Measurements from ENCODE around the gene FAM107A. TPM values are rescaled to one million over a fixed set of nuclear protein-coding genes. Genes with fewer than 3 reads are reported as not detected.
A peak's percentile ranks its signal among the peaks of the same experiment; 100 is the strongest.

Gene FAM107A
- total and polyA plus RNA-seq, 2 of the 13 experiments (the other 11 are each of a cell fraction or from before 2014, with no cell fraction given) = not detected

DNA sequence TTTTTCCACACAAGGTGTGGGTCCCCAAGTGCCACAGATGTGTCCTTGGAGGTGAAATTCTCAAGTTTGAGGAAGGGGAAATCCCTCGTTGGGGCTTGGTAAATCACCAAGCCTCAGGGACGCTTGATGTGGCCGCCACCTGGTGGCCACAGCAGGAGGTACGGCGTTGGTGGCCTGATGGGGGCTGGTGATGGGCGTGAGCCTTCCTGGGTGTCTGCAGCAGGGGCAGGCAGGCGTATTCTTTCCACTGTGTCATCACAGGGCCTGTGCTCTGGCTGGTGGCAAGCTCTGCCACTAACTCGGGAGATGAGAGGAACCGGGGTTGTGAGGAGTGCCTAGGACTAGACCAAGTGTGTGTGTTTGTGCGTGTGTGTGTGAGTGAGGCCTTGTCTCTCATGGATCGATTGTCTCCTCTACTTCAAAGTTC lies 44.4 kb downstream of the FAM107A start:
- peaks cover 58% of the 10 kb centered on the region for H3K4me1 ChIP-seq (ENCODE audit: insufficient read depth, low read length)
- peak; percentile 61 for ATAC-seq
- H3K36me3 ChIP-seq (replicated peaks in 1 of 2; ENCODE audit: control insufficient read depth in 1 of 2, insufficient read depth in 2 of 2, low read length in 2 of 2) = peaks cover 0 to 36% of the 10 kb centered on the region in 2 experiments; a peak in 3 of 5 replicates
- no peak overlapping the region for H3K9ac ChIP-seq (ENCODE audit: insufficient read depth, low read depth, low read length)
- in situ Hi-C loops (cut with HindIII; ENCODE audit: extremely low pct_ligation_motif_present, low pct_unique_long_range_greater_than_20kb) (loop anchor here (10.0 kb wide), 1 partner anchor 208 kb away; no protein-coding TSS in a partner anchor), intact Hi-C loops (cut with micrococcal nuclease; ENCODE audit: unreplicated experiment) (loop anchor here (2.0 to 10.0 kb wide), 2 partner anchors 70 to 198 kb away; partner anchors contain the start of gene PXK)
- 41% methylated on average over 5 of the region's 11 CpGs for WGBS (ENCODE audit: low lambda C conversion rate)
- H3K9me3 ChIP-seq (ENCODE audit: low read length) = no peaks in the 10 kb centered on the region
- H4K20me1 ChIP-seq (ENCODE audit: insufficient read depth, low read length) = no peaks in the 10 kb centered on the region
- DNase-seq (ENCODE audit: low spot score) = peak; percentile 55
- BruUV-seq (replicated peaks) = no TSS peak
- H2AFZ ChIP-seq (ENCODE audit: low read length) = no peak overlapping the region
- H3K4me3 ChIP-seq (replicated peaks in 1 of 3; ENCODE audit: insufficient read depth in 1 of 3, low read depth in 2 of 3, low read length in 3 of 3) = no peak overlapping the region
- ChIA-PET CTCF (ENCODE audit: low intra/inter-chr PET ratio, low total read pairs) (interaction anchor here (0.7 to 2.3 kb wide), 6 partner anchors 13 to 345 kb away, joined by 3 to 12 read pairs (median 6); partner anchors contain the start of gene KCTD6), POLR2A (interaction anchor here (1.5 kb wide), 1 partner anchor 99 kb away, joined by 4 read pairs; the partner anchor contains the start of gene PDHB)
- no peak overlapping the region for H3K4me2 ChIP-seq (ENCODE audit: low read depth, low read length)
- peak; percentile 74 for FAIRE-seq
- peak overlapping the region; percentile 33 for H3K27ac ChIP-seq (ENCODE audit: extremely low read length, insufficient read depth, low read length)
- H3K27me3 ChIP-seq (ENCODE audit: control insufficient read depth in 1 of 2, insufficient read depth in 2 of 2, low read length in 2 of 2) = no peaks in the 10 kb centered on the region
- H3K79me2 ChIP-seq (ENCODE audit: insufficient read depth, low read length) = no peaks in the 10 kb centered on the region
- TF ChIP-seq ZNF839 (CRISPR knock-in tag; IDR thresholded peaks at IDR 0.05; ENCODE audit: borderline replicate concordance) = no peak
- TF ChIP-seq, protein P1, sequence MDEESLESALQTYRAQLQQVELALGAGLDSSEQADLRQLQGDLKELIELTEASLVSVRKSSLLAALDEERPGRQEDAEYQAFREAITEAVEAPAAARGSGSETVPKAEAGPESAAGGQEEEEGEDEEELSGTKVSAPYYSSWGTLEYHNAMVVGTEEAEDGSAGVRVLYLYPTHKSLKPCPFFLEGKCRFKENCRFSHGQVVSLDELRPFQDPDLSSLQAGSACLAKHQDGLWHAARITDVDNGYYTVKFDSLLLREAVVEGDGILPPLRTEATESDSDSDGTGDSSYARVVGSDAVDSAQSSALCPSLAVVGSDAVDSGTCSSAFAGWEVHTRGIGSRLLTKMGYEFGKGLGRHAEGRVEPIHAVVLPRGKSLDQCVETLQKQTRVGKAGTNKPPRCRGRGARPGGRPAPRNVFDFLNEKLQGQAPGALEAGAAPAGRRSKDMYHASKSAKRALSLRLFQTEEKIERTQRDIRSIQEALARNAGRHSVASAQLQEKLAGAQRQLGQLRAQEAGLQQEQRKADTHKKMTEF (CRISPR knock-in tag; IDR thresholded peaks at IDR 0.05) = 0 out of 2 replicates have a peak, but pooled peaks have one; percentile 47
- TF ChIP-seq MXI1 (IDR thresholded peaks at IDR 0.05; ENCODE audit: borderline replicate concordance, low read depth, low read length) = 0 out of 3 replicates have a peak, but pooled peaks have one; percentile 8
- TF ChIP-seq, protein P2, sequence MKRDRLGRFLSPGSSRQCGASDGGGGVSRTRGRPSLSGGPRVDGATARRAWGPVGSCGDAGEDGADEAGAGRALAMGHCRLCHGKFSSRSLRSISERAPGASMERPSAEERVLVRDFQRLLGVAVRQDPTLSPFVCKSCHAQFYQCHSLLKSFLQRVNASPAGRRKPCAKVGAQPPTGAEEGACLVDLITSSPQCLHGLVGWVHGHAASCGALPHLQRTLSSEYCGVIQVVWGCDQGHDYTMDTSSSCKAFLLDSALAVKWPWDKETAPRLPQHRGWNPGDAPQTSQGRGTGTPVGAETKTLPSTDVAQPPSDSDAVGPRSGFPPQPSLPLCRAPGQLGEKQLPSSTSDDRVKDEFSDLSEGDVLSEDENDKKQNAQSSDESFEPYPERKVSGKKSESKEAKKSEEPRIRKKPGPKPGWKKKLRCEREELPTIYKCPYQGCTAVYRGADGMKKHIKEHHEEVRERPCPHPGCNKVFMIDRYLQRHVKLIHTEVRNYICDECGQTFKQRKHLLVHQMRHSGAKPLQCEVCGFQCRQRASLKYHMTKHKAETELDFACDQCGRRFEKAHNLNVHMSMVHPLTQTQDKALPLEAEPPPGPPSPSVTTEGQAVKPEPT (CRISPR knock-in tag; IDR thresholded peaks at IDR 0.05; ENCODE audit: low read depth) = 0 out of 2 replicates have a peak, but pooled peaks have one; percentile 56
- peak; percentile 50 for TF ChIP-seq CEBPG (CRISPR knock-in tag; IDR thresholded peaks at IDR 0.05)
- TF ChIP-seq, protein P3, sequence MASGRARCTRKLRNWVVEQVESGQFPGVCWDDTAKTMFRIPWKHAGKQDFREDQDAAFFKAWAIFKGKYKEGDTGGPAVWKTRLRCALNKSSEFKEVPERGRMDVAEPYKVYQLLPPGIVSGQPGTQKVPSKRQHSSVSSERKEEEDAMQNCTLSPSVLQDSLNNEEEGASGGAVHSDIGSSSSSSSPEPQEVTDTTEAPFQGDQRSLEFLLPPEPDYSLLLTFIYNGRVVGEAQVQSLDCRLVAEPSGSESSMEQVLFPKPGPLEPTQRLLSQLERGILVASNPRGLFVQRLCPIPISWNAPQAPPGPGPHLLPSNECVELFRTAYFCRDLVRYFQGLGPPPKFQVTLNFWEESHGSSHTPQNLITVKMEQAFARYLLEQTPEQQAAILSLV (CRISPR knock-in tag; IDR thresholded peaks at IDR 0.05; ENCODE audit: borderline replicate concordance) = peak; percentile 59; the same call in 1 of the 2 replicates
- TF ChIP-seq, protein P4, sequence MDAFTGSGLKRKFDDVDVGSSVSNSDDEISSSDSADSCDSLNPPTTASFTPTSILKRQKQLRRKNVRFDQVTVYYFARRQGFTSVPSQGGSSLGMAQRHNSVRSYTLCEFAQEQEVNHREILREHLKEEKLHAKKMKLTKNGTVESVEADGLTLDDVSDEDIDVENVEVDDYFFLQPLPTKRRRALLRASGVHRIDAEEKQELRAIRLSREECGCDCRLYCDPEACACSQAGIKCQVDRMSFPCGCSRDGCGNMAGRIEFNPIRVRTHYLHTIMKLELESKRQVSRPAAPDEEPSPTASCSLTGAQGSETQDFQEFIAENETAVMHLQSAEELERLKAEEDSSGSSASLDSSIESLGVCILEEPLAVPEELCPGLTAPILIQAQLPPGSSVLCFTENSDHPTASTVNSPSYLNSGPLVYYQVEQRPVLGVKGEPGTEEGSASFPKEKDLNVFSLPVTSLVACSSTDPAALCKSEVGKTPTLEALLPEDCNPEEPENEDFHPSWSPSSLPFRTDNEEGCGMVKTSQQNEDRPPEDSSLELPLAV (CRISPR knock-in tag; conservative IDR thresholded peaks at IDR 0.05; ENCODE audit: low read depth) = no peak
- 0 out of 2 replicates have a peak, but pooled peaks have one; percentile 39 for TF ChIP-seq ARNTL (CRISPR knock-in tag; IDR thresholded peaks at IDR 0.05)
- TF ChIP-seq, protein P5, sequence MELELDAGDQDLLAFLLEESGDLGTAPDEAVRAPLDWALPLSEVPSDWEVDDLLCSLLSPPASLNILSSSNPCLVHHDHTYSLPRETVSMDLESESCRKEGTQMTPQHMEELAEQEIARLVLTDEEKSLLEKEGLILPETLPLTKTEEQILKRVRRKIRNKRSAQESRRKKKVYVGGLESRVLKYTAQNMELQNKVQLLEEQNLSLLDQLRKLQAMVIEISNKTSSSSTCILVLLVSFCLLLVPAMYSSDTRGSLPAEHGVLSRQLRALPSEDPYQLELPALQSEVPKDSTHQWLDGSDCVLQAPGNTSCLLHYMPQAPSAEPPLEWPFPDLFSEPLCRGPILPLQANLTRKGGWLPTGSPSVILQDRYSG (CRISPR knock-in tag; IDR thresholded peaks at IDR 0.05) = no peak
- peak; percentile 71; the same call in 1 of the 2 replicates for TF ChIP-seq REPIN1 (CRISPR knock-in tag; IDR thresholded peaks at IDR 0.05; ENCODE audit: borderline replicate concordance, low read depth)
- no peak for TF ChIP-seq ZNF773 (CRISPR knock-in tag; IDR thresholded peaks at IDR 0.05; ENCODE audit: borderline replicate concordance)
- peak; percentile 70 for TF ChIP-seq SALL1 (CRISPR knock-in tag; IDR thresholded peaks at IDR 0.05)
- 0 out of 2 replicates have a peak, but pooled peaks have one; percentile 38 for TF ChIP-seq FOXO1 (CRISPR knock-in tag; IDR thresholded peaks at IDR 0.05)
- TF ChIP-seq, protein P6, sequence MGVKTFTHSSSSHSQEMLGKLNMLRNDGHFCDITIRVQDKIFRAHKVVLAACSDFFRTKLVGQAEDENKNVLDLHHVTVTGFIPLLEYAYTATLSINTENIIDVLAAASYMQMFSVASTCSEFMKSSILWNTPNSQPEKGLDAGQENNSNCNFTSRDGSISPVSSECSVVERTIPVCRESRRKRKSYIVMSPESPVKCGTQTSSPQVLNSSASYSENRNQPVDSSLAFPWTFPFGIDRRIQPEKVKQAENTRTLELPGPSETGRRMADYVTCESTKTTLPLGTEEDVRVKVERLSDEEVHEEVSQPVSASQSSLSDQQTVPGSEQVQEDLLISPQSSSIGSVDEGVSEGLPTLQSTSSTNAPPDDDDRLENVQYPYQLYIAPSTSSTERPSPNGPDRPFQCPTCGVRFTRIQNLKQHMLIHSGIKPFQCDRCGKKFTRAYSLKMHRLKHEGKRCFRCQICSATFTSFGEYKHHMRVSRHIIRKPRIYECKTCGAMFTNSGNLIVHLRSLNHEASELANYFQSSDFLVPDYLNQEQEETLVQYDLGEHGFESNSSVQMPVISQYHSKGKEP (CRISPR knock-in tag; IDR thresholded peaks at IDR 0.05) = no peak

All from HepG2 (cell line).